ENCODE measurements around the gene OR4C3. TPM values are rescaled to one million over a fixed set of nuclear protein-coding genes. Genes with fewer than 3 reads are reported as not detected.
"Not testable (repeated sequence)": the region's sequence is repeated elsewhere in the genome, so short reads cannot be mapped to it uniquely, and the experiment has no call there.

The OR4C3 gene
- total RNA-seq, result not detected
- long read RNA-seq, result 0 reads

GRCh38 chr11:48324620-48325019, at the start of gene OR4C3:
Gene OR4C3, plus strand, starts transcription at chr11:48324920. Its CDS starts 102 bp downstream, at chr11:48325022.
- intact Hi-C loops (cut with DNase I, micrococcal nuclease); DNase-seq; ATAC-seq: not testable (repeated sequence)

GRCh38 chr11:48305923-48306322, 18.8 kb upstream of the OR4C3 start, which contains the start of gene OR4S1:
Gene OR4S1, plus strand, starts transcription at chr11:48306223. Its CDS starts 0 bp downstream, at chr11:48306223.
- intact Hi-C loops (cut with DNase I, micrococcal nuclease), result no loop called here
- ATAC-seq (no peak), DNase-seq (no peak)

- ATAC-seq, result peak; percentile 59
- peak in 1 of 2 donors; percentile 66 for DNase-seq
- intact Hi-C loops (cut with DNase I, micrococcal nuclease), result no loop called here
These were observed 16.8 kb upstream of the OR4C3 start for GRCh38 chr11:48307760-48308386.

DNA sequence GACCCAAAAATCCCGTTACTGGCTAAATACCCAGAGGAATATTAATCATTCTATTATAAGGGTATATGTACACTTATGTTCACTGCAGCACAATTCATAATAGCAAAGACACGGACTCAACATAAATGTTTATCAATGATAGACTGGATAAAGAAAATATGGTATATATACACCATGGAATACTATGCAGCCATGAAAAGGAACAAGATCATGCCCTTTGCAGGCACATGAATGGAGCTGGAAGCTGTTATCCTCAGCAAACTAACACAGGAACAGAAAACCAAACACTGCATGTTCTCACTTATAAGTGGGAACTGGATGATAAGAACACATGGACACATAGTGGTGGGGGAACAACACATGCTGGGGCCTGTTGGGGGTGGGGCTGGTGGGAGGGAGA, 11.1 kb upstream of the OR4C3 start:
- ATAC-seq; intact Hi-C loops (cut with DNase I, micrococcal nuclease); DNase-seq: not testable (repeated sequence)

DNA sequence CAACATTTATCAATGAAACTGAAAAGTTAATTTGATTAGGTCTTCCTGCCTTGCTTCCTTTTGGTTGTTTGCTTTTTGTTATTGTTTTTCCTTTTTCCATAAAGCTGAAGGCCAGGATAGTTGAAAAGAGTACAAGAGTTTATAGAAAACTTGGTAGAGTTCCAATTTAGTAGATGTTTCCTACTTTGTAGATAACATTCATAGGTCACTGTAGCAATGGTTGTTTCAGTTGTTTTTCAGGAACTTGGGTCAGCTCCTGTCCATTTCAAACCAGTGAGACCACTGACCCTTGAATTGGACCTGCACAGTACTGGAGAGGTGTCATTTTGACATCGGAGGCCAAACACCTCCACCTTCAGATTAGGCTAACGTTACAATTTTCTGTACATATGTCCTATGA, 4.9 kb upstream of the OR4C3 start:
- ATAC-seq; DNase-seq; intact Hi-C loops (cut with DNase I, micrococcal nuclease): not testable (repeated sequence)

DNA sequence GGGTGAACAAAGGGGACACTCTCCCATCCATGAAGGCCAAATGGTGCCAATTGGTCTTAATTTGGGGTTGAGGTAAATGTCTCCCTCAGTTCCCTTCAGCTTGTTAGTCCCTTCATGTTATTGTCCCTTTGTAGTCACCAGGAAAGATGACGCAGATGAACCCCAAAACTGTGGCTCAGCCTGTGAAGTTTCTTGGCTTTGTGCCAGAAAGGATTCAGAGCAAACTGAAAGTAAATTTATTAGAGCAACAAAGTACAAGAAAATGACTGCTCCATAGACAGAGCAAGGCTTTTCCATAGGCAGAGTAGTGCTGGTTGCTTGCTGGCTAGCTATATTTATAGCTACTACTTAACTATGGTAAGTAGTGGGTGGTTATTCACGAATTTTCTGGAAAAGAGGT, 16.7 kb downstream of the OR4C3 start:
- DNase-seq (no peak), ATAC-seq (no peak)
- intact Hi-C loops (cut with DNase I, micrococcal nuclease), result no loop called here

- intact Hi-C loops (cut with DNase I, micrococcal nuclease); ATAC-seq; DNase-seq: not testable (repeated sequence)
These were observed 17.8 kb downstream of the OR4C3 start for GRCh38 chr11:48342505-48342904.

DNA sequence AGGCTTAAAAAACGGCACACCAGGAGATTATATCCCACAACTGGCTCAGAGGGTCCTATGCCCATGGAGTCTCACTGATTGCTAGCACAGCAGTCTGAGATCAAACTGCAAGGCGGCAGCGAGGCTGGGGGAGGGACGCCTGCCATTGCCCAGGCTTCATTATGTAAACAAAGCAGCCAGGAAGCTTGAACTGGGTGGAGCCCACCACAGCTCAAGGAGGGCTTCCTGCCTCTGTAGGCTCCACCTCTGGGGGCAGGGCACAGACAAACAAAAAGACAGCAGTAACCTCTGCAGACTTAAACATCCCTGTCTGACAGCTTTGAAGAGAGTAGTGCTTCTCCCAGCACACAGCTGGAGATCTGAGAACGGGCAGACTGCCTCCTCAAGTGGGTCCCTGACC, 21.6 kb downstream of the OR4C3 start:
- DNase-seq; ATAC-seq; intact Hi-C loops (cut with DNase I, micrococcal nuclease): not testable (repeated sequence)

DNA sequence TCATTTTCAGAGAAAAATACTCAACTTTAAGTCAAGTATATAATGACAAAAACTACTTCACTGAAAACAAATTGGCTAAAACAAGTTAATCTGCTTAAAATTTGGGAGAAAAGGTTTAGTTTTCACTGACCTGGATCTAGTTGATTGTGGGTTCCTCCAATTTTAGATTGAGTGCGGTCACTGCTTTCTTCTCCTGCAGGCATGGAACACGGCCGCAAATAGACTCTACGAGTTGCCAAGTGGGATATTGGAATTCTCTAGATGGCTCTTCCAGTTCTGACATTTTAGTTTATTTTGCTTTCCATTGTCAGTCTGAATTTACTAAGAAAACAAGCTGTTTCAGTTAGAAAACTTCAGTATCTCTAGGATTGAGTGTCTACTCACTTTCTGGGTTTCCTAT, 29.3 kb downstream of the OR4C3 start:
- ATAC-seq, result no peak
- no peak for DNase-seq
- intact Hi-C loops (cut with DNase I, micrococcal nuclease), result no loop called here

GRCh38 chr11:48354677-48355076, 30.0 kb downstream of the OR4C3 start:
- ATAC-seq, result no peak
- intact Hi-C loops (cut with DNase I, micrococcal nuclease), result no loop called here
- DNase-seq, result no peak

DNA sequence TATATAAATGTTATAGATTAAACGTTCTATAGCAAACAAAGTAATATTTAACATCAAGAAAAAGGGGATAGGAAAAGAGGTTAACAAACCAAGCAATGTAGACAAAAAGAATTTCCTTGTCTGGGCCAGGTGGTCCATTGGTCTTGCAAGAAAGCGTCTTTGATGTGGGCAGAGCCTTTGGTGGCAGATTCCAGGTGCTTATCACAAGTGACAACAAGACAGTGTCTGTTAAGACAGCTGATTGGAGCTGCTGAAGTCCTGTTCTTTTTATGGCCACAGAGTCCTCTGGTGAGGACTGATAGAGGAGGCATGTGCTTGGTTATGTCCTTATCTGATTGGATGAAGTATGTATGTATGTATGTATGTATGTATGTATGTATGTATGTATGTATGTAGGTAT, 36.6 kb downstream of the OR4C3 start:
- intact Hi-C loops (cut with DNase I, micrococcal nuclease), result not testable (repeated sequence)

GRCh38 chr11:48366365-48366764, 41.6 kb downstream of the OR4C3 start, which contains the start of gene OR4C5:
Gene OR4C5, minus strand, starts transcription at chr11:48366465. Its CDS starts 0 bp downstream, at chr11:48366465.
- intact Hi-C loops (cut with DNase I, micrococcal nuclease), result no loop called here
- no peak for DNase-seq
- ATAC-seq, result no peak

More for the DNA sequence above, 36.6 kb downstream of the OR4C3 start:
- not testable (repeated sequence) for DNase-seq, ATAC-seq

Other genes starting within 250 kb of the OR4C3 start
- gene OR4B1, start 108.1 kb upstream of the OR4C3 start, total RNA-seq, result not detected
- gene OR4X2, start 79.8 kb upstream of the OR4C3 start, total RNA-seq, result not detected
- gene OR4X1, start 61.1 kb upstream of the OR4C3 start, total RNA-seq, result not detected
- gene OR4S1, start 18.7 kb upstream of the OR4C3 start, total RNA-seq, result not detected
- not detected for gene OR4C5, start 41.5 kb downstream of the OR4C3 start, total RNA-seq
- not detected for gene OR4A47, start 163.9 kb downstream of the OR4C3 start, total RNA-seq